ENCODE measurements around the gene LEPROT.
"Not testable (repeated sequence)": the region's sequence is repeated elsewhere in the genome, so short reads cannot be mapped to it uniquely, and the experiment has no call there.

The LEPROT gene

GRCh38 chr1:65437616-65438015 is 17.1 kb downstream of the LEPROT start:
- no peak for DNase-seq (ENCODE audit: low read depth in 3 of 3, low spot score in 1 of 3)

- no peak for DNase-seq (ENCODE audit: low read depth in 3 of 3, low spot score in 1 of 3)
Observed at GRCh38 chr1:65440322-65440900, 19.9 kb downstream of the LEPROT start.

- no peak for DNase-seq (ENCODE audit: low read depth in 3 of 3, low spot score in 1 of 3)
Observed at GRCh38 chr1:65440915-65441314, 20.4 kb downstream of the LEPROT start.

DNA sequence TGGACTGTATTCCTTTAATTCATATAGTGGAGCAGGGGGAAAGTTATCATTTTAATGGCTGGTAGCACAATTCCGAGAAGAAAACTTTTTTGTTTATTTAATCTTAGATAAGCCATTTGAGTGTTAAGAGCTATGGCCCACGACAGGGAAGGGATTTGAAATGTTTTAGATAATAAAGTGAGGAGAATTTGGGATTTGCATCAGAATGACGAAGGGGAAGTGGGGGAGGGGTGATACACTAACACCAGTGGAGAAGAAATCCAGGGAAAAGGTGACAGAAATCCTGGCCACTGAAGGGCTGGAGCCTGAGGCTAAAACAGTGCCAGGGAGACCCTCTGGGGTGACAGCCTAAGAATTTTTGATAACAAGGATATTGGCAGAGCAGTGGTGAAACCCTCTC is 21.0 kb downstream of the LEPROT start:
- DNase-seq (ENCODE audit: low read depth in 3 of 3, low spot score in 1 of 3): no peak

DNA sequence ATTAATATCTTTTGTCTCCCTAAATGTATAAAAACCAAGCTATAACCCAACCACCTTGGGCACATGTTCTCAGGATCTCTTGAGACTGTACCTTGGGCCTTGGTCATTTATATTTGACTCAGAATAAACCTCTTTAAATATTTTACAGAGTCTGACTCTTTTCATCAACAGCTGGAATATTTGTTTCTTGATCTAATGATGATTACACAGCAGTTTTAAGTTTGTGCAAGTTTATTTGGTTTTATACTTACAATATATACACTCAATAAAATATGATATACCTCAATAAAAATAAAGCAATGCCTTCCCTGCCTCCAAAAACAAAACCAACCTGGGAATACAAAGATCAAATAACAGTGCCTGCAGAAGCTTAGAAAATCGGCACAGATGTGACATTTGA is 22.0 kb downstream of the LEPROT start:
- DNase-seq (ENCODE audit: low read depth in 3 of 3, low spot score in 1 of 3): no peak

DNA sequence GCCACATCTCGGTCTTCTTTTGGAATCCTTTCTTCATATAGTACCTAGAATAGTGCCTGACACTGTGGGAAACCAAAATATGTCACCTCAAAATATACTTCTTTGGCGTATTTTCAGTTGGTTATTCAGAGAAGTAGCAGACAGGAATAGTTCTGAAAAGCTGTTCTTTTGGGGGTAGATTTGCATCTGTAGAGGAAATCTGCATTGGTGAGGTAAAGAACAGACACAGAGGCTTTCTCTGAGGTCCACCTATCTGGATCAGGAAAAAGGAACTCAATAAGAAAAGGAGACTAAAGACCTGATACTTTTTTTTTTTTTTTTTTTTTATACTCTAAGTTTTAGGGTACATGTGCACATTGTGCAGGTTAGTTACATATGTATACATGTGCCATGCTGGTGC is 23.2 kb downstream of the LEPROT start:
- DNase-seq (ENCODE audit: low read depth in 3 of 3, low spot score in 1 of 3): no peak

- no peak for DNase-seq (ENCODE audit: low read depth in 3 of 3, low spot score in 1 of 3)
Observed at GRCh38 chr1:65444128-65444640, 23.7 kb downstream of the LEPROT start.

DNA sequence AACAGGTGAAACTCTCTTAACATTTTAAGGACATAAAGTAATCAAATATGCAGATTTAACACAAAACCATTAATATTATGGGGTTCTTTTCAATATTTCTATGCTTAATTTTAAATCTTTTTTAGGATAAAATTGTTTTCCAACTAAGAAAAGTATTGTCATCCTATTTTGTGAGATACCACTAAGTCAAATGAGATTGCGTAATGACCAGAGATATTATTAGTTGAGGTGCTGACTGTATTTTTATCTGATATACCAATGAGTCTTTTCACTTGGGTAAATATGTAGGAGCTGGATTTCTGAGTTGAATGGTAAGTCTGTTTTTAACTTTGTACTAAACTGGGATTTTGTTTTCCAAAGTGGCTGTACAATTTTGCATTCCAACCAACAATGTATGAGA is 25.4 kb downstream of the LEPROT start:
- DNase-seq (ENCODE audit: low read depth in 3 of 3, low spot score in 1 of 3): no peak

DNA sequence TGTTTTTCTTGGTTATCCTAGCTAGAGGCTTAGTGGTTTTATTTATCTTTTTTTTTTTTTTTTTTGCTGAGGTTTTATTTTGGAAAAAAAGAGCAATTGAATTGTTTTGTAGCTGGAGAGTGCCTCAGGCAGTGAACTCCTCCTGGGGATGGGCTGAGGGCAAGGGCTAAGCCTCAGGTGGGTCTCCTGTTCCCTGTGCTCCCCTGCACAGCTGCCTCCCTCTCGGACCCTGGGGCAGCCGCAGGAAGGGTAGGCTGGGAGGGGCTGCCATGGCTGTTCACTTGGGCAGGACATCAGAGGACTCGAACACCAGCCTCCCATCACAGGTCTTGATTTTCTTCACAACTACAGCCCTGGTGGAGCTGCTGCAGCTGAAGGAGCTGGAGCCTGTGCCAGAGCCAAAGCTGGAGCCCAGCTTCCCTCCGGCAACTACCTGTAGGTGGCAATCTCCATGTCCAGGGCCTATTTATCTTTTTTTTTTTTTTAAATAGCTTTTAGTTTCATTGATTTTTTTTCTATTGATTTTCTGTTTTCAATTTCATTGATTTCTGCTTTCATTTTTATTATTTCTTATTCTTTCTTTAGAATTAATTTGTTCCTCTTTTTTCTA is 28.9 kb downstream of the LEPROT start:
- no peak for DNase-seq (ENCODE audit: low read depth in 3 of 3, low spot score in 1 of 3)

DNA sequence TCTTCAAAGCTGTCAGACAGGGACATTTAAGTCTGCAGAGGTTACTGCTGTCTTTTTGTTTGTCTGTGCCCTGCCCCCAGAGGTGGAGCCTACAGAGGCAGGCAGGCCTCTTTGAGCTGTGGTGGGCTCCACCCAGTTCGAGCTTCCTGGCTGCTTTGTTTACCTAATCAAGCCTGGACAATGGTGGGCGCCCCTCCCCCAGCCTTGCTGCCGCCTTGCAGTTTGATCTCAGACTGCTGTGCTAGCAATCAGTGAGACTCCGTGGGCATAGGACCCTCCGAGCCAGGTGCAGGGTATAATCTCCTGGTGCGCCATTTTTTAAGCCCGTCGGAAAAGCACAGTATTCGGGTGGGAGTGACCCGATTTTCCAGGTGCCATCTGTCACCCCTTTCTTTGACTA is 35.2 kb downstream of the LEPROT start:
- not testable (repeated sequence) for DNase-seq (ENCODE audit: low read depth in 3 of 3, low spot score in 1 of 3)

DNA sequence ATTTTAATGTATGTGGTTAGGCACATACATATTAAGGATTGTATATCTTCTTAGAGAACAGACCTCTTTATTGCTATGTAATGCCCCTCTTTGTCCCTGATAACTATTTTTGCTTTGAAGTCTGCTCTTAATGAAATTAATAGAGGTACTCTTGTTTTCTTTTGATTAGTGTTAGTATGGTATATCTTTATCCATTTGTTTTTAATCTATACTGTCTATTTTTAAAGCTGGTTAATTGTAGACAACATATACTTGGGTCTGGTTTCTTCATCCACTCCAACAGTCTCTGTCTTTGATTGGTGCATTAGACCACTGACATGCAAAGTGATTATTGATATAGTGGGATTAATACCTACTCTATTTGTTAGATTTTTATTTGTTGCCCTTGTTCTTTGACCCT is 36.0 kb downstream of the LEPROT start:
- DNase-seq (ENCODE audit: low read depth in 3 of 3, low spot score in 1 of 3): no peak

GRCh38 chr1:65457868-65458267 is 37.4 kb downstream of the LEPROT start:
- DNase-seq (ENCODE audit: low read depth in 3 of 3, low spot score in 1 of 3): no peak

- DNase-seq (ENCODE audit: low read depth in 3 of 3, low spot score in 1 of 3): no peak
Observed at GRCh38 chr1:65458730-65459396, 38.4 kb downstream of the LEPROT start.

DNA sequence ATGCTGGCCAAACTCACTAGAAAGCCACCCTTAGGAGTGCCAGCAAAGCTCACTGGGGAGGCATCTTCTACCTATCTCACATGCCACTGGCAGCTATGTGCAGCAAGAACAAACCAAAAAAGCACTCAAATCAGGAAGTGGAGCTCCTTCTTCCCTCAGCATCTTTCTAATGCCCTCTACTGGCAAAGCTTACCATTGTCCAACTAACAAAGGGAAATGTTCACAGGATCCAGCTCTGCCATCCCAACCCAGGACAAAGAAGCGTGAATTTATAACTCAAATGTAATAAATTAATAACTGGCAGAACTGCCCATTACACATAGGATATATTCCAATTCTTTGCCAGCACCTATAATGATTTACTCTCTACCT is 38.9 kb downstream of the LEPROT start:
- no peak for DNase-seq (ENCODE audit: low read depth in 3 of 3, low spot score in 1 of 3)

GRCh38 chr1:65465837-65466236 is 45.4 kb downstream of the LEPROT start:
- DNase-seq (ENCODE audit: low read depth in 3 of 3, low spot score in 1 of 3): not testable (repeated sequence)

DNA sequence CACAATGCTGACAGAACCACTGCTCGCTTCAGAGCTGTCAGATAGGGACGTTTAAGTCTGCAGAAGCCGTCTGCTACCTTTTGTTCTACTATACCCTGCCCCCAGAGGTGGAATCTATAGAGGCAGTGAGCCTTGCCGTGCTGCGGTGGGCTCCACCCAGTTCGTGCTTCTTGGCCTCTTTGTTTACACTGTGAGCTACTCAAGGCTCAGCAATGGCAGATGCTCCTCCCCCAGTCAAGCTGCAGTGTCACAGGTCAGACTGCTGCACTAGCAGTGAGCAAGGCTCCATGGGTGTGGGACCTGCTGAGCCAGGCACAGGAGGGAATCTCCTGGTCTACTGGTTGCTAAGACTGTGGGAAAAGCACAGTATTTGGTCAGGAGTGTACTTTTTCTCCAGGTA is 47.1 kb downstream of the LEPROT start:
- DNase-seq (ENCODE audit: low read depth in 3 of 3, low spot score in 1 of 3): no peak

GRCh38 chr1:65469126-65469888 is 48.8 kb downstream of the LEPROT start:
- no peak for DNase-seq (ENCODE audit: low read depth in 3 of 3, low spot score in 1 of 3)

- no peak for DNase-seq (ENCODE audit: low read depth in 3 of 3, low spot score in 1 of 3)
Observed at GRCh38 chr1:65469889-65470340, 49.4 kb downstream of the LEPROT start.

DNA sequence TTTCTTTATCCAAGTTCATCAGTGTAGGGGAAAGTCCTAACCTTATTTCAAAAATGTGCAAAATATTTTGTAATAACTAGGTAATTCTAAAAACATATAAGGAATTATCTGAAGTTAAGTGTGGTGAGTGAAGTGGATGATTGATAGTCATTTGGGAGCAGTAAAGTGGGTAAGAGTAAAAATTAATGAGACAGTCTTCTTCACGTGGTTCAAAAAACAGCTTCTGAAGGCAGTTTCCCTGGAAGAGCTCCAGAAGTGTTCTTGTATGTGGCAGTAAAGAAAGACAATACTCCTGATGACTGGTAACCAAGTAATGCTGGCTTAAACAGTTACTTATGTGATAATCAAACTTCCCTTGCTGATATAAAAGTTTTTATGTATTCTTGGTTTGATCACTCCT is 50.3 kb downstream of the LEPROT start:
- DNase-seq (ENCODE audit: low read depth in 3 of 3, low spot score in 1 of 3): no peak

GRCh38 chr1:65471213-65471833 is 50.9 kb downstream of the LEPROT start:
- no peak for DNase-seq (ENCODE audit: low read depth in 3 of 3, low spot score in 1 of 3)

DNA sequence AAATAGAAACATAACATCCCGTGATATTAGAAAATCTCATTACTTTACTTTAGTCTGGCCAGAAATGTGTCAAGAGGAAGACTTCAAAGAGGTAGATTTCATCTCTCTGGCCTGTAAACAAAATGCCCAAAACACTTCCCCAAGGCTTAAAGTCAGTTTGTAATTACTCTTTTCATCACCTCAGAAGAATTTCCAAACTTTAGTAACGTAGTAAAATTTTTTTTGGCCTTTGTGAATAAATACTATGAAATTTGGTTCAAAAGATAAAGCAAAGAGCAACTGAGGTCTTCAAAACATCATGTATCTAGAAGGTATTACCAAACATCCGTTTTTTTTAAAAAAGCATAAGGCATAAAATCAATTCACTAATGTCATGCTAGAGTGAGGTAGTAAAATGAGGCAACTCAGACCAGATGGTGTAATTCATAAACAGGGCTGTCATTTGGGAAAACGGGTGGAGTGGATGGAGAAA is 51.4 kb downstream of the LEPROT start:
- DNase-seq (ENCODE audit: low read depth in 3 of 3, low spot score in 1 of 3): no peak
